ENCODE measurements around the gene SDHAF3. TPM values are rescaled to one million over a fixed set of nuclear protein-coding genes. Genes with fewer than 3 reads are reported as not detected.

SDHAF3 gene
- polyA plus RNA-seq, 3 donors, result 2.9 to 23.3 (median 23.2) TPM

GRCh38 chr7:97203957-97204356 lies 86.5 kb downstream of the SDHAF3 start:
- H3K27me3 Mint-ChIP-seq (ENCODE audit: low read depth in 3 of 3), result peaks cover 0 to 2% (median 2%) of the 10 kb centered on the region in 3 donors
- intact Hi-C loops (cut with micrococcal nuclease), result no loop called here
- no peaks in the 10 kb centered on the region for H3K4me1 Mint-ChIP-seq
- no peak overlapping the region for H3K27ac Mint-ChIP-seq
- H3K36me3 Mint-ChIP-seq, result no peaks in the 10 kb centered on the region
- peaks cover 0 to 2% of the 10 kb centered on the region in 2 donors for H3K27me3 ChIP-seq (ENCODE audit: control insufficient read depth in 2 of 2, insufficient read depth in 2 of 2, low read length in 2 of 2)
- H3K36me3 ChIP-seq (replicated peaks in 1 of 2; ENCODE audit: control insufficient read depth in 1 of 2, insufficient read depth in 2 of 2, low read length in 2 of 2), result no peaks in the 10 kb centered on the region
- no peaks in the 10 kb centered on the region for H4K20me1 ChIP-seq (ENCODE audit: insufficient read depth, low read length)
- no peak for DNase-seq
- H3K9me3 ChIP-seq (replicated peaks in 1 of 2; ENCODE audit: control insufficient read depth in 1 of 2, insufficient read depth in 1 of 2, low read length in 2 of 2), result no peaks in the 10 kb centered on the region
- peaks cover 0 to 2% (median 0%) of the 10 kb centered on the region in 7 donors for H3K9me3 Mint-ChIP-seq
- H3K4me1 ChIP-seq (ENCODE audit: control insufficient read depth in 1 of 2, insufficient read depth in 2 of 2, low read length in 2 of 2), result no peaks in the 10 kb centered on the region
- no peak overlapping the region for H3K9ac ChIP-seq (ENCODE audit: insufficient read depth, low read length, poor library complexity, severe bottlenecking)
- H3K27ac ChIP-seq (ENCODE audit: low read depth in 1 of 2, low read length in 2 of 2), result no peak overlapping the region
- H3K4me2 ChIP-seq (replicated peaks; ENCODE audit: extremely low read depth, low read length, poor library complexity, severe bottlenecking), result no peak overlapping the region
- no CpG with 5 or more reads among the region's 2 CpGs for WGBS (ENCODE audit: insufficient coverage)
- no peak overlapping the region for H3K4me3 Mint-ChIP-seq
- H2AFZ ChIP-seq (ENCODE audit: insufficient read depth, low read depth, low read length, poor library complexity, severe bottlenecking), result no peak overlapping the region
- H3K79me2 ChIP-seq (ENCODE audit: insufficient read depth, low read length), result no peaks in the 10 kb centered on the region
- no peak for TF ChIP-seq CTCF (IDR thresholded peaks at IDR 0.05)
- H3K4me3 ChIP-seq (replicated peaks in 1 of 3; ENCODE audit: low read depth in 2 of 3, low read length in 3 of 3), result no peak overlapping the region

GRCh38 chr7:97204821-97205220 lies 87.3 kb downstream of the SDHAF3 start:
- Histone ChIP-seq H3K36me3 (replicated peaks in 1 of 2; ENCODE audit: control insufficient read depth in 1 of 2, insufficient read depth in 2 of 2, low read length in 2 of 2) (no peaks in the 10 kb centered on the region), H3K4me2 (replicated peaks; ENCODE audit: extremely low read depth, low read length, poor library complexity, severe bottlenecking) (no peak overlapping the region), H3K9me3 (replicated peaks in 1 of 2; ENCODE audit: control insufficient read depth in 1 of 2, insufficient read depth in 1 of 2, low read length in 2 of 2) (no peaks in the 10 kb centered on the region), H3K27me3 (ENCODE audit: control insufficient read depth in 2 of 2, insufficient read depth in 2 of 2, low read length in 2 of 2) (peaks cover 0 to 2% of the 10 kb centered on the region in 2 donors), H3K27ac (ENCODE audit: low read depth in 1 of 2, low read length in 2 of 2) (no peak overlapping the region), H2AFZ (ENCODE audit: insufficient read depth, low read depth, low read length, poor library complexity, severe bottlenecking) (no peak overlapping the region), H3K79me2 (ENCODE audit: insufficient read depth, low read length) (no peaks in the 10 kb centered on the region), H3K4me3 (replicated peaks in 1 of 3; ENCODE audit: low read depth in 2 of 3, low read length in 3 of 3) (no peak overlapping the region), H3K9ac (ENCODE audit: insufficient read depth, low read length, poor library complexity, severe bottlenecking) (no peak overlapping the region), H3K4me1 (ENCODE audit: control insufficient read depth in 1 of 2, insufficient read depth in 2 of 2, low read length in 2 of 2) (no peaks in the 10 kb centered on the region), H4K20me1 (ENCODE audit: insufficient read depth, low read length) (no peaks in the 10 kb centered on the region)
- H3K4me1 Mint-ChIP-seq, result no peaks in the 10 kb centered on the region
- no peak for TF ChIP-seq CTCF (IDR thresholded peaks at IDR 0.05)
- H3K27ac Mint-ChIP-seq, result no peak overlapping the region
- H3K27me3 Mint-ChIP-seq (ENCODE audit: low read depth in 3 of 3), result peaks cover 0 to 2% (median 2%) of the 10 kb centered on the region in 3 donors
- no peaks in the 10 kb centered on the region for H3K36me3 Mint-ChIP-seq
- H3K9me3 Mint-ChIP-seq, result peaks cover 0 to 2% (median 0%) of the 10 kb centered on the region in 7 donors
- DNase-seq, result no peak
- intact Hi-C loops (cut with micrococcal nuclease), result no loop called here
- 79% methylated on average over 2 of the region's 3 CpGs for WGBS (ENCODE audit: insufficient coverage)
- no peak overlapping the region for H3K4me3 Mint-ChIP-seq
